ENCODE measurements around the gene PACSIN1.

GRCh38 chr6:34572585-34572984 lies 106.7 kb downstream of the PACSIN1 start:
- TF ChIP-seq RARB (CRISPR knock-in tag; IDR thresholded peaks at IDR 0.05) (no peak), GLIS3 (CRISPR knock-in tag; IDR thresholded peaks at IDR 0.05) (no peak), ESRRG (CRISPR knock-in tag; IDR thresholded peaks at IDR 0.05) (no peak), PPARA (CRISPR knock-in tag; IDR thresholded peaks at IDR 0.05; ENCODE audit: borderline replicate concordance) (no peak), CSDC2 (CRISPR knock-in tag; IDR thresholded peaks at IDR 0.05) (no peak), SNAI2 (CRISPR knock-in tag; IDR thresholded peaks at IDR 0.05) (no peak), PATZ1 (CRISPR knock-in tag; IDR thresholded peaks at IDR 0.05; ENCODE audit: borderline replicate concordance) (no peak), ZFP3 (CRISPR knock-in tag; IDR thresholded peaks at IDR 0.05) (no peak), TSHZ2 (CRISPR knock-in tag; IDR thresholded peaks at IDR 0.05) (no peak), ZFP30 (CRISPR knock-in tag; IDR thresholded peaks at IDR 0.05) (no peak)

Measured in SK-N-SH treated with all-trans-retinoic acid at 6 μM for 48 hours (cell line).